Breast epithelium (tissue), 3 donors: ENCODE results near the gene ITPR2.

Source experiments
- POLR2AphosphoS5 ChIP-seq, 3 donors: sonication (generic); formaldehyde crosslinking; IDR thresholded peaks; one replicate each; pipeline ENCODE4 v1.6.1; 2017; ENCODE audit warnings: antibody characterized with exemption in 3 of 3
- TF ChIP-seq, protein P1 (sequence below), 3 donors: fragments of 450-650 bp; IDR thresholded peaks; one replicate each; pipeline ENCODE4 v1.5.1; 2016 to 2017; ENCODE audit warnings: antibody characterized with exemption in 3 of 3, mild to moderate bottlenecking in 3 of 3, moderate library complexity in 3 of 3

DNA sequence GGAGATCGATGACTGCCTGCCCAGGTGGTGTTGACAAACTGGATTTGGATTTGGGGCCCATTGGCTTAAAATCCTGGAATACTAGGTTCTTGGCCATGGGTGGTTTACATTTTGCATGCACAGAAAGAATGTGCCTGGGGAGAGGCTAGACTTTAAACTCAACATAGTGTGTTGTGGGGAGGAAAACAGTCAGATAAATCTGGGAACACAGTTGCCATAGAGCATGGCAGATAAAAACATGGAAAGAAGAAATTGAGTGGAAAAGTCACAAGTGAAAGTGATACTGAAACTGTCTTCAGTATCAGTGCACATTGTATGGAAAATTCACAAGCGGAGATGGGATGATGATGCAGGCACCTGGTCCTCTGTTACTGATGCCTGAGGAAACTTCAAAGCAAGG is 542.4 kb downstream of the ITPR2 start:
- TF ChIP-seq, protein P1, sequence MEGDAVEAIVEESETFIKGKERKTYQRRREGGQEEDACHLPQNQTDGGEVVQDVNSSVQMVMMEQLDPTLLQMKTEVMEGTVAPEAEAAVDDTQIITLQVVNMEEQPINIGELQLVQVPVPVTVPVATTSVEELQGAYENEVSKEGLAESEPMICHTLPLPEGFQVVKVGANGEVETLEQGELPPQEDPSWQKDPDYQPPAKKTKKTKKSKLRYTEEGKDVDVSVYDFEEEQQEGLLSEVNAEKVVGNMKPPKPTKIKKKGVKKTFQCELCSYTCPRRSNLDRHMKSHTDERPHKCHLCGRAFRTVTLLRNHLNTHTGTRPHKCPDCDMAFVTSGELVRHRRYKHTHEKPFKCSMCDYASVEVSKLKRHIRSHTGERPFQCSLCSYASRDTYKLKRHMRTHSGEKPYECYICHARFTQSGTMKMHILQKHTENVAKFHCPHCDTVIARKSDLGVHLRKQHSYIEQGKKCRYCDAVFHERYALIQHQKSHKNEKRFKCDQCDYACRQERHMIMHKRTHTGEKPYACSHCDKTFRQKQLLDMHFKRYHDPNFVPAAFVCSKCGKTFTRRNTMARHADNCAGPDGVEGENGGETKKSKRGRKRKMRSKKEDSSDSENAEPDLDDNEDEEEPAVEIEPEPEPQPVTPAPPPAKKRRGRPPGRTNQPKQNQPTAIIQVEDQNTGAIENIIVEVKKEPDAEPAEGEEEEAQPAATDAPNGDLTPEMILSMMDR (IDR thresholded peaks at IDR 0.05): no peak
- TF ChIP-seq POLR2AphosphoS5 (IDR thresholded peaks at IDR 0.05): no peak
